GM12801 (cell line): ENCODE data around the gene AK5.

Experiments
- CTCF ChIP-seq: IDR thresholded peaks from one replicate; pipeline ENCODE4 v1.5.1; 2011; ENCODE audit warnings: control low read depth; ENCODE audit not compliant: insufficient read length; ENCODE audit errors: extremely low read depth

Gene AK5

GRCh38 chr1:77468949-77469710 lies 187.3 kb downstream of the AK5 start:
- no peak for TF ChIP-seq CTCF

DNA sequence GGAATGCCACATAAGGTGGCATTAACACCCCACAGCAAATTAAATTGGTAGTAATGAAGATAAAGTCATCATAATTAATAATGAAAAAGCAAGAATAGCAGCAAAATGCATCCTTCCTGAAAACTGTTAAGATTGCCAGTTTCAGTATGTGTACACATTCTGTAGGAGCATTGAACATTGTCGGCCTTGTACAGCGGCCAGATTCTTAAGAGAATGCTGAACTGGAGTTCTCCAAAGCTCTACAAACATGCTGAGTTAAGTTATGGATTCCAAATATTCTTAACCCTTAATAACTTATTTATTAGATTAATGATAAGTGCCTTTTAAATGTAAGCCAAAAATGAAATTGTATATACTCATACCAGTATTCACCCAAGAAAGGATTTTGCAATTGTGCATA lies 189.9 kb downstream of the AK5 start:
- no peak for TF ChIP-seq CTCF

DNA sequence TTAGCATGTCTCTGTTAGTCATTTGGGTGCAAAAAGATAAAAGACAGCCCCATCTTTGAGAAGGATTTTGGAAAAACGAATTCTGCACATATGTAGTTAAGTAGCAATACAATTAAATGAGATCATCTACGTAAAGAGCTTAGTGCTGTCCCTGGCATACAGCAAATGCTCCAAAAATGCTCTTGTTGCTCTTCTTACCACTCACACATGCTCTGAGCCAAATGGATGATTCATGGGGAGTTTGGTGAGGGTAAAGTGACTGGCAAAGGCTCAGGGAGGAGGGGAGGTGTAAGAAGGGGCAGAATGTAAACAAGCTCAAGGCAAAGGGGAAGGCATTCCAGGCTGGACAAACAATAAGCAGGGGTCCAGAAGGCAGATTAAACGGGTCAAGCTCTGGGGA lies 191.9 kb downstream of the AK5 start:
- no peak for TF ChIP-seq CTCF

GRCh38 chr1:77475641-77476040 lies 193.8 kb downstream of the AK5 start:
- no peak for TF ChIP-seq CTCF

- TF ChIP-seq CTCF: no peak
Observed at GRCh38 chr1:77476475-77476874, 194.7 kb downstream of the AK5 start.

- no peak for TF ChIP-seq CTCF
Observed at GRCh38 chr1:77484334-77484733, 202.5 kb downstream of the AK5 start.

- no peak for TF ChIP-seq CTCF
Observed at GRCh38 chr1:77484926-77485325, 203.1 kb downstream of the AK5 start.
